Measurements from ENCODE around the gene USP20. TPM values are rescaled to one million over a fixed set of nuclear protein-coding genes. Genes with fewer than 3 reads are reported as not detected.
A peak's percentile ranks its signal among the peaks of the same experiment; 100 is the strongest.

USP20 gene
- total RNA-seq, 4 donors from 2014 or later, result 11.5 to 18.5 (median 15.5) TPM

DNA sequence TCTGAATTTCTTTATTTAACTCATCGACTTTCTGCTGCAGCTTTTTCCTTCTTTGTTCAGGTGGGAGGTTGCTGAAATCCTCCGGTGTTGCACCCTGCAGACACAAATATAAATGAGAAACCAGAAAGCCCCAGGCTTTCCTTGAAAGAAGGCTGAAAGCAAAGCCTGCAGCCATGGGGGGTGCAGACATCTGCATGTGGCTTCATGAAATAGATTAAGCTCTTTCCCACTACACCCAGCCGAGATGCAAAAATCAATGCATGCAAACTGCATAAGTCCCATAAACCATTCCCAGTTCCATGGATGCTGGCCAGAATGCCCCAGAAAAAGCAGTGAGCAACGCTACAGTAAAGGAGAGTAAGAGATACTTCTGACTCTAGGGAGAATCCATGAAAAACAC is 73.6 kb downstream of the USP20 start:
- no peak for ATAC-seq (ENCODE audit: low FRiP score)
- TF ChIP-seq, protein P1, sequence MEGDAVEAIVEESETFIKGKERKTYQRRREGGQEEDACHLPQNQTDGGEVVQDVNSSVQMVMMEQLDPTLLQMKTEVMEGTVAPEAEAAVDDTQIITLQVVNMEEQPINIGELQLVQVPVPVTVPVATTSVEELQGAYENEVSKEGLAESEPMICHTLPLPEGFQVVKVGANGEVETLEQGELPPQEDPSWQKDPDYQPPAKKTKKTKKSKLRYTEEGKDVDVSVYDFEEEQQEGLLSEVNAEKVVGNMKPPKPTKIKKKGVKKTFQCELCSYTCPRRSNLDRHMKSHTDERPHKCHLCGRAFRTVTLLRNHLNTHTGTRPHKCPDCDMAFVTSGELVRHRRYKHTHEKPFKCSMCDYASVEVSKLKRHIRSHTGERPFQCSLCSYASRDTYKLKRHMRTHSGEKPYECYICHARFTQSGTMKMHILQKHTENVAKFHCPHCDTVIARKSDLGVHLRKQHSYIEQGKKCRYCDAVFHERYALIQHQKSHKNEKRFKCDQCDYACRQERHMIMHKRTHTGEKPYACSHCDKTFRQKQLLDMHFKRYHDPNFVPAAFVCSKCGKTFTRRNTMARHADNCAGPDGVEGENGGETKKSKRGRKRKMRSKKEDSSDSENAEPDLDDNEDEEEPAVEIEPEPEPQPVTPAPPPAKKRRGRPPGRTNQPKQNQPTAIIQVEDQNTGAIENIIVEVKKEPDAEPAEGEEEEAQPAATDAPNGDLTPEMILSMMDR (IDR thresholded peaks at IDR 0.05), result no peak
- no peak for DNase-seq (ENCODE audit: low spot score)

DNA sequence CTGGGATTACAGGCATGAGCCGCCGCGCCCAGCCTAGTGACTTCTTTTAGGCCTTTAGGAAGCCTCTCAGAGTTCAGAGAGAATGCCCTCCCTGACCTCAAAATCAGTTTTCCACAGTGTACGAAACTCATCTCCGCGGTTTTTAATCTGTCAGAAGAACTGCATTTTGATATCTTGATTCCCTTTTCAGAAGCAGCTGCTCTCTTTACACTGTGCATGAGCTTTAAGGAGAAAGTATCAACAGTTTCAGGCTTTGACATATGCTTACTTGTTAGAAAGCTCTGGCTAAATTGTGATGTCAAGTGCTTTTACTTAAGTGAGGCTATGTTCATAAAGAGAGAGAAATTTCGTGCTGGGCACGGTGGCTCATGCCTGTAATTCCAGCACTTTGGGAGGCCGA is 74.6 kb downstream of the USP20 start:
- no peak for DNase-seq (ENCODE audit: low spot score)
- TF ChIP-seq, protein P1 (IDR thresholded peaks at IDR 0.05), result no peak
- no peak for ATAC-seq (ENCODE audit: low FRiP score)

DNA sequence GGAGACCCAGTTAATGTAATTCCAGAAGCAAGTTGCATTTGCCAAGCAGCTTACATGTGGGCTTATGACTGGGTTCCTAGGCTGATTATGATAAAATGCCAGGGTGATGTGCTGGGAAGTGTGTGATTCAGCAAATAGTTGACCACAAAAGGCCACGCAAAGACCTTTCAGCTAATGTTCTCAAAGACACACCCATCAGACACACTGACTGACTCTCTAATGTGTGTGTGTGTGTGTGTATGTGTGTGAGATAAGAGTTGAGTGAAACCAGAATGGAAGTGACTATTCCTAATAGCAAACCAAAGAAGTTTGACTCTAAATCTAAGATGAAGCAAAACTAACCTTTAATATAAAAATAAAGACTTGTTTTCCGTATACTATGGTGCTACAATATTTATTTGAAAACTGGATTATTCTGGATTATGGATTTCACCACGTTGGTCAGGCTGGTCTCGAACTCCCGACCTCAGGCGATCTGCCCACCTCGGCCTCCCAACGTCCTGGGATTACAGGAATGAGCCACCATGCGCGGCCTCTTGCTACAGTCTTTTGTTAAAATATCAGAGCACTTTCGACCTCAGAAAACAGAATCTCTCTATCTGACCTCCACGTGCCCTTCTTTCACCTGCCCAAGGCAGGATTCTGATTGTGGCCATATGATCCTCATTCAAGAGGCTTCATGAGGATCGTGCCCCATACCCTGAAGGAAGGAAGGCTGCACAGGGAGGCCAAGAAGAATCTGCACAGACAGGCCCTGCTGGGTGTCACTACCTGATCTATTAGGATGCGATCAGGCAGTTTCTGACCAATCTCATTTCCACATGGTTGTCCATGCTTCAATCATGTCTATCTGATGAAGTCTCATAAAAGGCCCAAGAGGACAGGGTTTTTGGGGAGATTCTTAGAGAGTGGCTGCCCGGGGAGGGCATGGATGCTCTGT is 75.6 kb downstream of the USP20 start:
- no peak for DNase-seq (ENCODE audit: low spot score)
- peak; percentile 98 for ATAC-seq (ENCODE audit: low FRiP score)
- TF ChIP-seq, protein P1 (IDR thresholded peaks at IDR 0.05), result no peak

DNA sequence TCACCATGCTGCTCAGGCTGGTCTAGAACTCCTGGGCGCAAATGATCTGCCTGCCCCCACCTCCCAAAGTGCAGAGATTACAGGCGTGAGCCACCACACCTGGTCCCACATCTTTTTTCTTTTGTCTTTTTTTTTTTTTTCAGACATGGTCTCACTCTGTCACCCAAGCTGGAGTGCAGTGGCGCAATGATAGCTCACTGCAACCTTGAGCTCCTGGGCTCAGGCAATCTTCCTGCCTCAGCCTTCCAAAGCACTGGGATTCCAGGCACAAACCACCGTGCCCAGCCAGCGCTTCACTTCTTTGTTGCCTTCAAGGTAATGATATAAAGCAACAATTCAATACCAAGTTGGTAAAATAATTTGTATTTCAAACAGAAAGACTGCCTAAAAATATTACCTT is 78.8 kb downstream of the USP20 start:
- TF ChIP-seq, protein P1 (IDR thresholded peaks at IDR 0.05), result no peak
- ATAC-seq (ENCODE audit: low FRiP score), result no peak
- no peak for DNase-seq (ENCODE audit: low spot score)

DNA sequence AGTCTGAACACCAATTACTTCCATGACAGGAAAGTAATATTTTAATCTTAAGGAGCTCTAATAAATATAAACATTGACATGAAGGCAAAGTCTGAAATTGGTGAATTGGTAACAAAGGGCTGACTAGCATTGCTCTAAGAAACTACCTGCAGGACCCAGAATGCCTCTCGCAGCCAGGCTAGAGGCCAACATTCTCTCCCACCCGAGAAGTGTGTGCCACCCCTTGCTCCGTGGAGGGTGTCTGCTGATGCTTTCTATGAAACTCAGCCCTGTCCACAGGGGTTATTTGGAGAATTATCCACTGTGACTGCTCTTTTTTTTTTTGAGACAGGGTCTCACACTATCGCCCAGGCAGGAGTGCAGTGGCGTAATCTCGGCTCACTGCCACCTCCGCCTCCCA is 81.4 kb downstream of the USP20 start:
- ATAC-seq (ENCODE audit: low FRiP score) (no peak), DNase-seq (ENCODE audit: low spot score) (no peak)
- TF ChIP-seq, protein P1 (IDR thresholded peaks at IDR 0.05), result no peak

DNA sequence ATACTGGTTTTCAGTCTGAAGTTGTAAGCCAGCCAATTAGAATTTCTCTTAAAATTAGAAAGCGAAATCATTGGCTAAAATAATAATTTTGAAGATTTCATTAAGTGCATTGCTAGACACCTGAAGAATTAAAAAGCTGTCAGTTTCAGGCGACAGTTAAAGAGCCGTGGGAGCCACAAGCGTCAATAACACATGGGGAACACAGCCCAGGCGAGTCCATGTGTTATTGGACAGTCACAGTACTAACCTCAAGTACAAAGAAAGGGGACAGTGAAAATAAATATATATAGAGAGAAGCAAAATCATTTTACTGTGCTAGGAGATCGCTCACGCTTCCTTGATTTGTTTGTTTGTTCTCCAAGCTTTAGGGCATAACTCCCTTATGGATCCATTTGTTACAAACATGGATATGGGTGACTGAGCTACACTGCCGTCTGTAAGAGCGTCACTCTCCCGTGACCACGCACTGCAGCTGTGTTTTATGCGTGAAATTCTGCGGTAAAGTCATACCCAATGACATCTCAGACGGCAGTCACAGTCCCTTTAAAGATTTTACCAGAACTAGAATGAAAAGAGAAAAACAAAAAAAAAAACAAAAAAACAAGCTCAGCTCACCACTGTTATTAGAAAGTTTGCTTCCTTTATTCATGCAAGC is 83.2 kb downstream of the USP20 start:
- TF ChIP-seq, protein P1 (IDR thresholded peaks at IDR 0.05), result no peak
- ATAC-seq (ENCODE audit: low FRiP score) (no peak), DNase-seq (ENCODE audit: low spot score) (no peak)

All from omental fat pad (tissue), 4 donors.